ENCODE measurements around the gene LAMB3.

LAMB3 gene

DNA sequence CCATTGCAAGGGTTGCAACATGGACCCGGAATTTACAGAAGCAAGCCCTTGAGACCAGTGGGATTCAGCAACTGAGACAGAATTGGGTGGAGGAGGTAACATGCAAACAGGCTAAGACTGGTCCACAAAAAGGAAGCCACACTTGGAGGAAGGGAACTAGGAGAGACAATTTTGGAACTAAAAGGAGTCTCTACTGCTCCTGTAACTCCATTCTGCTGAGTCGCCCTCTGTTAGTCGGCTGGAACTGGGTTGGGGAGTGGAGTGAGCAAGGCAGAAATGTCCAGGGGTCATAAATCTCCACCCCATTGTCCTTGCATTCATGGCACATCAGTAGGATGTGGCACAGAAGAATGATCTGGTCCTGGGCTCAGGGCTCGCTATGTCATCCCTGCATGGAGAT lies 5.1 kb downstream of the LAMB3 start:
- no peak for TF ChIP-seq CTCF (IDR thresholded peaks at IDR 0.05; ENCODE audit: insufficient read depth, low read depth, low read length, missing control alignments)
- H3K4me3 ChIP-seq (ENCODE audit: low read length): peak overlapping the region; percentile 88
- DNase-seq (ENCODE audit: low read depth): no peak

DNA sequence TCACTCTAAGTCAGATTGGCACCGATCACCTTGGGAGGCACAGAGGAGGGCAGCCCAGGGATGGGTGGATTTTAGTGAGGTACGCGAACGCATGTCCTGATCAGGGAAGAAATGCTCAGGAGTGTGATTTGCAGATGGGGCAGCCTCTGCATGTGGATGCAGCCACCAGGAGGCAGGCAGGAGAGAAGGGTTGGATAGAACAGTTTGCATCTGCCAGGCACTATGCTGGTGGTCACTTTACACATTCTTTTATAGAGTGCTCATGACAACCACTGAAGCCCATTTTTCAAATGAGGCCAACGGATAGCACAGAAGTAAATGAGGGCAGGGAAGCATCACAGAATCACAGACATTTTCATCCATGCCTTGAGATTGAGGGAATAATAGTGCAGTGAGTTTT lies 5.7 kb downstream of the LAMB3 start:
- peak; percentile 51 for DNase-seq (ENCODE audit: low read depth)
- peak overlapping the region; percentile 88 for H3K4me3 ChIP-seq (ENCODE audit: low read length)
- peak; percentile 60 for TF ChIP-seq CTCF (IDR thresholded peaks at IDR 0.05; ENCODE audit: insufficient read depth, low read depth, low read length, missing control alignments)

GRCh38 chr1:209645574-209646452 lies 6.4 kb downstream of the LAMB3 start:
- DNase-seq (ENCODE audit: low read depth): no peak
- H3K4me3 ChIP-seq (ENCODE audit: low read length): no peak overlapping the region
- no peak for TF ChIP-seq CTCF (IDR thresholded peaks at IDR 0.05; ENCODE audit: insufficient read depth, low read depth, low read length, missing control alignments)

GRCh38 chr1:209643285-209644020 lies 8.8 kb downstream of the LAMB3 start:
- DNase-seq (ENCODE audit: low read depth): peak; percentile 59
- H3K4me3 ChIP-seq (ENCODE audit: low read length): no peak overlapping the region
- no peak for TF ChIP-seq CTCF (IDR thresholded peaks at IDR 0.05; ENCODE audit: insufficient read depth, low read depth, low read length, missing control alignments)

GRCh38 chr1:209642816-209643215 lies 9.4 kb downstream of the LAMB3 start:
- no peak overlapping the region for H3K4me3 ChIP-seq (ENCODE audit: low read length)
- DNase-seq (ENCODE audit: low read depth): peak; percentile 51
- no peak for TF ChIP-seq CTCF (IDR thresholded peaks at IDR 0.05; ENCODE audit: insufficient read depth, low read depth, low read length, missing control alignments)

- TF ChIP-seq CTCF (IDR thresholded peaks at IDR 0.05; ENCODE audit: insufficient read depth, low read depth, low read length, missing control alignments): no peak
- DNase-seq (ENCODE audit: low read depth): no peak
Observed at GRCh38 chr1:209641832-209642172, 10.4 kb downstream of the LAMB3 start.

More at GRCh38 chr1:209641832-209642172, 10.4 kb downstream of the LAMB3 start:
- no peak overlapping the region for H3K4me3 ChIP-seq (ENCODE audit: low read length)
